ENCODE measurements around the gene ARSG. TPM values are rescaled to one million over a fixed set of nuclear protein-coding genes. Genes with fewer than 3 reads are reported as not detected.
"Not testable (repeated sequence)": the region's sequence is repeated elsewhere in the genome, so short reads cannot be mapped to it uniquely, and the experiment has no call there.

Gene ARSG
- polyA plus RNA-seq, 3 donors, result 15.5 to 19.3 (median 19.2) TPM

DNA sequence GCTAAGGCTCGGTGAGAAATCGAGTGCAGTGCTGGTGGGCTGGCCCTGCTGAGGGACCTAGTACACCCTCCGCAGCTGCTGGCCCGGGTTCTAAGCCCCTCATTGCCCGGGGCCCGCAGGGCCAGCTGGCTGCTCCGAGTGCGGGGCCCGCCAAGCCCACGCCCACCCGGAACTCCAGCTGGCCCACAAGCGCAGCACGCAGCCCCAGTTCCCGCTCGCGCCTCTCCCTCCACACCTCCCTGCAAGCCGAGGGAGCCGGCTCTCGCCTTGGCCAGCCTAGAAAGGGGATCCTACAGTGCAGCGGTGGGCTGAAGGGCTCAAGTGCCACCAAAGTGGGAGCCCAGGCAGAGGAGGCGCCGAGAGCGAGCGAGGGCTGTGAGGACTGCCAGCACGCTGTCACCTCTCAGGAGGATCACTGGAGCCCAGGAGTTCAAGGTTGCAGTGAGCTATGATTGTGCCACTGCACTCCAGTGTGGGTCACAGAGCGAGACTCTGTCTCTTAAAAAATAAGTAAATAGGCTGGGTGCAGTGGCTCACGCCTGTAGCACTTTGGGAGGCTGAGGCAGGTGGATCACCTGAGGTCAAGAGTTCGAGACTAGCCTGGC is 17.9 kb downstream of the ARSG start:
- H3K9ac ChIP-seq (ENCODE audit: insufficient read depth, low read length, poor library complexity, severe bottlenecking); H3K27me3 Mint-ChIP-seq (ENCODE audit: low read depth in 3 of 3); H3K36me3 ChIP-seq (replicated peaks in 1 of 2; ENCODE audit: control insufficient read depth in 1 of 2, insufficient read depth in 2 of 2, low read length in 2 of 2); H3K79me2 ChIP-seq (ENCODE audit: insufficient read depth, low read length); intact Hi-C loops (cut with micrococcal nuclease); H3K4me2 ChIP-seq (replicated peaks; ENCODE audit: extremely low read depth, low read length, poor library complexity, severe bottlenecking); H4K20me1 ChIP-seq (ENCODE audit: insufficient read depth, low read length); H3K4me3 Mint-ChIP-seq; H2AFZ ChIP-seq (ENCODE audit: insufficient read depth, low read depth, low read length, poor library complexity, severe bottlenecking); H3K27ac ChIP-seq (ENCODE audit: low read depth in 1 of 2, low read length in 2 of 2); H3K9me3 ChIP-seq (replicated peaks in 1 of 2; ENCODE audit: control insufficient read depth in 1 of 2, insufficient read depth in 1 of 2, low read length in 2 of 2); H3K27me3 ChIP-seq (ENCODE audit: control insufficient read depth in 2 of 2, insufficient read depth in 2 of 2, low read length in 2 of 2); DNase-seq; H3K4me3 ChIP-seq (replicated peaks in 1 of 3; ENCODE audit: low read depth in 2 of 3, low read length in 3 of 3); H3K9me3 Mint-ChIP-seq: not testable (repeated sequence)
- H3K36me3 Mint-ChIP-seq, result peaks cover 25 to 29% of the 10 kb centered on the region in 2 donors
- WGBS (ENCODE audit: insufficient coverage), result 97% methylated on average over 19 of the region's 28 CpGs
- H3K4me1 ChIP-seq (ENCODE audit: control insufficient read depth in 1 of 2, insufficient read depth in 2 of 2, low read length in 2 of 2), result peaks cover 64 to 69% of the 10 kb centered on the region in 2 donors
- H3K27ac Mint-ChIP-seq, result peak overlapping the region in 3 of 7 donors; percentile 6 to 41 (median 18)
- peaks cover 65% of the 10 kb centered on the region for H3K4me1 Mint-ChIP-seq

DNA sequence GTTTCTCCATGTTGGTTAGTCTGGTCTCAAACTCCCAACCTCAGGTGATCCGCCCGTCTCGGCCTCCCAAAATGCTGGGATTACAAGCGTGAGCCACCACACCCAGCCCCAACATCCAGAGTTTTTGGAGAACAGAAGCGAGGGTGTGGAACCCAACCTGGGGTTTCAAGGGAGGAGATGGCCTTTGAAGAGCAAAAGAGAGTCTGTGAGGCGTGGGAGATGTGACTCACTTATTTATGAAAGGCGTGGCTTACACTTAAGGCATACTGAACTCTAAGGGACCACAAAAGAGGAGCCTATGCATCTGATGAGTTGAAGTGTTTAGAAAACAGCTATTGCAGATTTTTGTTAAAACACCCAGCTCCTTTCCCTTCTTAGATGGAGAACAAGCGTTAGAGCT is 18.9 kb downstream of the ARSG start:
- Histone ChIP-seq H4K20me1 (ENCODE audit: insufficient read depth, low read length) (no peaks in the 10 kb centered on the region), H3K4me2 (replicated peaks; ENCODE audit: extremely low read depth, low read length, poor library complexity, severe bottlenecking) (no peak overlapping the region), H3K4me3 (replicated peaks in 1 of 3; ENCODE audit: low read depth in 2 of 3, low read length in 3 of 3) (peak overlapping the region in 1 of 3 experiments; percentile 16), H3K9ac (ENCODE audit: insufficient read depth, low read length, poor library complexity, severe bottlenecking) (no peak overlapping the region), H3K27ac (ENCODE audit: low read depth in 1 of 2, low read length in 2 of 2) (peak overlapping the region; percentile 93 to 99), H3K79me2 (ENCODE audit: insufficient read depth, low read length) (peaks cover 2% of the 10 kb centered on the region), H3K36me3 (replicated peaks in 1 of 2; ENCODE audit: control insufficient read depth in 1 of 2, insufficient read depth in 2 of 2, low read length in 2 of 2) (peaks cover 0 to 3% of the 10 kb centered on the region in 2 donors), H3K27me3 (ENCODE audit: control insufficient read depth in 2 of 2, insufficient read depth in 2 of 2, low read length in 2 of 2) (no peaks in the 10 kb centered on the region), H2AFZ (ENCODE audit: insufficient read depth, low read depth, low read length, poor library complexity, severe bottlenecking) (no peak overlapping the region), H3K4me1 (ENCODE audit: control insufficient read depth in 1 of 2, insufficient read depth in 2 of 2, low read length in 2 of 2) (peaks cover 64 to 69% of the 10 kb centered on the region in 2 donors), H3K9me3 (replicated peaks in 1 of 2; ENCODE audit: control insufficient read depth in 1 of 2, insufficient read depth in 1 of 2, low read length in 2 of 2) (no peaks in the 10 kb centered on the region)
- Mint-ChIP-seq H3K27me3 (ENCODE audit: low read depth in 3 of 3) (peaks cover 0 to 5% (median 2%) of the 10 kb centered on the region in 3 donors), H3K36me3 (peaks cover 25 to 29% of the 10 kb centered on the region in 2 donors), H3K4me1 (peaks cover 63% of the 10 kb centered on the region), H3K27ac (peak overlapping the region; percentile 99 to 100 (median 100)), H3K9me3 (peaks cover 0 to 2% (median 0%) of the 10 kb centered on the region in 7 donors), H3K4me3 (no peak overlapping the region)
- intact Hi-C loops (cut with micrococcal nuclease), result loop anchor here (5.0 kb wide), 2 partner anchors 37 to 63 kb away; partner anchors contain the start of gene AMZ2 (in 1 of the 2)
- WGBS (ENCODE audit: insufficient coverage), result no CpG with 5 or more reads among the region's 8 CpGs
- TF ChIP-seq, protein P1, sequence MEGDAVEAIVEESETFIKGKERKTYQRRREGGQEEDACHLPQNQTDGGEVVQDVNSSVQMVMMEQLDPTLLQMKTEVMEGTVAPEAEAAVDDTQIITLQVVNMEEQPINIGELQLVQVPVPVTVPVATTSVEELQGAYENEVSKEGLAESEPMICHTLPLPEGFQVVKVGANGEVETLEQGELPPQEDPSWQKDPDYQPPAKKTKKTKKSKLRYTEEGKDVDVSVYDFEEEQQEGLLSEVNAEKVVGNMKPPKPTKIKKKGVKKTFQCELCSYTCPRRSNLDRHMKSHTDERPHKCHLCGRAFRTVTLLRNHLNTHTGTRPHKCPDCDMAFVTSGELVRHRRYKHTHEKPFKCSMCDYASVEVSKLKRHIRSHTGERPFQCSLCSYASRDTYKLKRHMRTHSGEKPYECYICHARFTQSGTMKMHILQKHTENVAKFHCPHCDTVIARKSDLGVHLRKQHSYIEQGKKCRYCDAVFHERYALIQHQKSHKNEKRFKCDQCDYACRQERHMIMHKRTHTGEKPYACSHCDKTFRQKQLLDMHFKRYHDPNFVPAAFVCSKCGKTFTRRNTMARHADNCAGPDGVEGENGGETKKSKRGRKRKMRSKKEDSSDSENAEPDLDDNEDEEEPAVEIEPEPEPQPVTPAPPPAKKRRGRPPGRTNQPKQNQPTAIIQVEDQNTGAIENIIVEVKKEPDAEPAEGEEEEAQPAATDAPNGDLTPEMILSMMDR (IDR thresholded peaks at IDR 0.05), result no peak
- peak; percentile 51 to 66 (median 61) for DNase-seq
